Measurements from ENCODE around the gene CCT6A.
"Not testable (repeated sequence)": the region's sequence is repeated elsewhere in the genome, so short reads cannot be mapped to it uniquely, and the experiment has no call there.

The CCT6A gene

DNA sequence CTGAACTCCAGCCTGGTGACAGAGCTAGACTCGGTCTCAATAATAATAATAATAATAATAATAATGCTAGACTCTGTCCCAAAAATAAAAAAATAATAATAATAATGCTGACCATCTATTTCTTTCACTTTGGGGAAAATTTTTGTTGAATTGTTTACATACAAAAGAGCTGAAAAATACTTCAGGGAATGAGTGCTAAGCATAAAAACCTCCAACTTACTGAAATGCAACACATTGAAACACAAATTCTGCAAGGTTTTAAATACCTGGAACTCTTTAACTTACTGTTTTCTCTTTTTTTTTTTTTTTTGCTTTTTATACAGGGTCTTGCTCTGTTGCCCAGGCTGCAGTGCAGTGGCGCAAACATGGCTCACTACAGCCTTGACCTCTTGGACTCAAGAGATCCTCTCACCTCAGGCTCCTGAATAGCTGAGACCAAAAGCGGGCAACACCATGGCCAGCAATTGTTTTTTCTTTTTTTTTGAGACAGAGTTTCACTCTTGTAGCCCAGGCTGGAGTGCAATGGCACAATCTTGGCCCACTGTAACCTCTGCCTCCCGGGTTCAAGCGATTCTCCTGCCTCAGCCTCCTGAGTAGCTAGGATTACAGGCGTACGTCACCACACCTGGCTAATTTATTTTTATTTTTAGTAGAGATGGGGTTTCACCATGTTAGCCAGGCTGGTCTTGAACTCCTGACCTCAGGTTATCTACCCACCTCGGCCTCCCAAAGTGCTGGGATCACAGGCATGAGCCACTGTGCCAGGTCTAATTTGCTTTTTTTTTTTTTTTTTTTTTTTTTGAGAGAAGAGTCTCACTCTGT, 46.8 kb downstream of the CCT6A start:
- not testable (repeated sequence) for DNase-seq (ENCODE audit: low read depth in 2 of 2)

DNA sequence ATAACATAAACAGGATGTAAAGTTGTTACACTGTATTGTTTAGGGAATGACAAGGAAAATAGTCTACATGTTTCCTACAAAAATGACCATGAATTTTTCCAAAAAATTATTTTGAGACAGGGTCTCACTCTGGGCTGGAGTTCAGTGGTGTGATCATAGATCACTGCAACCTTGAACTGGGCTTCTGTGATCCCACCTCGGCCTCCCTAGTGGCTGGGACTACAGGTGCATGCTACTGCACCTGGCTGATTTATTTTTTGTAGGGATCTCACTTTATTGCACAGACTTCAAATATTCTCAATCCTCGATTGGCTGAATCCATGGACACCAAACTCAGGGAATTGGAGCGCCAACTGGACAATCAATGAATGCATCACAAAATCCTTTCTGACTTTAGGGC, 48.1 kb downstream of the CCT6A start:
- DNase-seq (ENCODE audit: low read depth in 2 of 2) = no peak

DNA sequence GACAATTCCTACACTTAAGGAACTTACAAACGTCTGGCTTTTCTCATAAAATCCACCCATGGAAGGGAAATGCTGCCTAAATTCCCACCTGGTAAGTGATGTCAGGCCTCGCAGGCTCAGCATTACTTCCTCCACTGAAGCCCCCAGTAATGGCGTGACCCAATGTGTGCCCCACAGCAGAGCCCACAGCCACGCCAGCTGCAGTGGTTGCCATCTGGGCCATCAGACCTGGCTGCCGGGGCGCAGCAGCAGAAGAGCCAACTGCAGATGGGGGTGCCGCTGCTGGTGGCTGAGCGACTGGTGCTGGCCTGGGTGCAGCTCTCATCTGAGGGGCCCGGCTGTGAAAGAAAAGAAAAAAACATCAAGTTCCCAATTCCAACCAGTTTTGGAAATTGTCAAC, 52.6 kb downstream of the CCT6A start:
- not testable (repeated sequence) for DNase-seq (ENCODE audit: low read depth in 2 of 2)

DNA sequence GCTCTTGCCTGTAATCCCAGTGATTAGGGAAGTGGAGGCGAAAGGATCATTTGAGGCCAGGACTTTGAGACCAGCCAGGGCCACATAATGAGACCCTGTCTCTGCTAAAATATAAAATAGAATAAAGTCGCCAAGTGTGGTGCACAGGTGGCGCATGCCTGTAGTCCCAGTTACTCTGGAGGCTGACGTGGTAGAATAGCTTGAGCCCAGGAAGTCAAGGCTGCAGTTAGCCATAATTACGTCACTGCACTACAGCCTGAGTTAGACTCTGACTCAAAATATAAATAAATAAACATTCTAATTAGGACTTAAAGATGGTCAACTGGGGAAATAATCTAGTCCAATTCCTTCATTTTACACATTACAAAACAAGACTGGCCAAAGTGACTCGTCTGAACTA, 53.9 kb downstream of the CCT6A start:
- peak in 1 of 2 donors; percentile 15 for DNase-seq (ENCODE audit: low read depth in 2 of 2)

DNA sequence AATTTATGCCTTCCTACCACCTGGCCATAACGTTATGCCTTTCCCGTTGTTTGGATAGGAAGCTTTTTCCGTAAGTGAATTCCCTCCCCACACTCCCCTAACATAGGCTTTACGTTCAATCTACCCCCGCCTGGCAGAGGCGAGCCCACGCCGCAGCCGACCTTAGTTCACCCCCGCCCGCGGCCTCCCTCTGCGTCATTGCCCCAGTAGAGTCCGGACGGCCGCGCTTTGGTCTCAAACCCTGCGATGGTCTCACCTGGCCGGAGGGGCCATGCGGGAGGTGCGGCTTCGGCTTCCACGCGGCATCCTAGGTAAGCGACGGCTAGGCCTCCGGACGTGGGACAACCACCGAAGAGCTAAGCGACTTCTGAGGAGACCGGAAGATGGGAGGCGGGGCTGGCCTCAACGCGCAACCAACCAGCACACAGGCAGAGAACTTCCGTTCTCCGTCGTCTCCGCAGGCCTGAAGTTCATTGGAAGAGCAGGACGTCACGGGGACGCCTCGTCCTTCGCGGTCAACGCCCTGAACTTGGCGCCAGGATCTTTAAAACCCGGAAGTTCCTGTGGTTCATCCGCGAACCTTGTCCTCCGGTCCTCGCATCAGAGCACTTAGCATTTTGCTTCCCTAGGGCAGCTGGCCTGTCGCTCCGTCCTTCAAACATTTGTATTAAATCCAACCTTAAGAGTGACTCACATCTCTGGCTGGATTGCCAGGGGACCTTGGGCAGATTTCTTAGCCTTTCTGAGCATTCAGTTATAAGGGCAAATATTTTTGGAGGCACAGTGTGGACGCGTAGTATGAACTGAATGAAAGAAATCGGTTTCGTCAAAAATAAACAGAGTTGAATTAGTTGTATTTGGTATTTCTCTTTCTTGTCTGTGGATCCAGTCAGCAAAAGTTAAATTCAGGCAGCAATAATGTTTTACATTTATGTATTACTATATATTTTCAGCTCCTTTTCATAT, 54.8 kb downstream of the CCT6A start, which contains the start of gene CHCHD2:
CHCHD2 (minus strand) TSS at position 369 of the 966 bp plus-strand sequence; CDS start at position 306, 63 bp downstream.
- peak; percentile 79 to 92 for DNase-seq (ENCODE audit: low read depth in 2 of 2)

DNA sequence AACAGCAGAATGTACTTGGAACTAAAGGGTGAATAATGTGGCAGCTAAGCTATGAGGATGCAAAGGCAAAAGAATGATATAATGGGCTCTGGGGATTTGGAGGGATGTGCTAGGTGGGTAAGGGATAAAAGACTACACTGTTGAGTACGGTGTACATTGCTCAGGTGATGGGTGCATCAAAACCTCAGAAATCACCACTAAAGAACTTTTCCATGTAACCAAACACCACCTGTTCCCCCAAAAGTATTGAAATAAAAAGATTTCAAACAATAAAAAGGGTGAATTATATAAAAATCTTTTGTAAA, 56.3 kb downstream of the CCT6A start:
- DNase-seq (ENCODE audit: low read depth in 2 of 2) = no peak

DNA sequence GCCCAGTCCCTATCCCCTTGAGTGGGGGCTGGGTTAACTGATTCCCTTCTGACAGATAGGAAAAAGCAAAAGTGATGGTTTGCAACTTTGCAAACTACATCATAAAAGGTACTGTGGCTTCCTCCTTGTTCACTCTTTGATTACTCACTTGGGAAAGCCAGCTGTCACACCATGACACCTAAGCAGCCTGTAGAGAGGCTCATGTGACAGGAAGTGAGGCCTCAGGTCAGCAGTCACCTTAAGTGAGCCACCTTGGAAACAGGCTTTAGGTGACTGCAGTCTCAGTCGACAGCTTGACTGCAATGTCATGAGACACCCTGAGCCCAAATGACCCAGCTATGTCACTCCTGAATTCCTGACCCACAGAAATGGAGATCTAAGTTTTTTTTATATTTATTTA, 59.0 kb downstream of the CCT6A start:
- no peak for DNase-seq (ENCODE audit: low read depth in 2 of 2)

DNA sequence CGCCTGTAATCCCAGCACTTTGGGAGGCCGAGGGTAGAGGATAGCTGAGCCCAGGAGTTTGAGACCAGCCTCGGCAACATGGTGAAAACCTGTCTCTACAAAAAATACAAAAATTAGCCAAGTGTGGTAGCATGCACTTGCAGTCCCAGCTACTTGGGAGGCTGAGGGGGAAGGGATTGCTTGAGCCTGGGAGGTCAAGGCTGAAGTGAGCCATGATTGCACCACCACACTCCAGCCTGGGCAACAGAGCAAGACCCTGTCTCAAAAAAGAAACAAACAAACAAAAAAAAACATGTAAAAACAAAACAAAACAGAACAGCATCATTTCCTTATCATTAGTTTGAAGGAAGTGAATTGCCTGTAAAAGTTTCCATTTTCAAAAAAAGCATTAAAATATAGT, 60.7 kb downstream of the CCT6A start:
- not testable (repeated sequence) for DNase-seq (ENCODE audit: low read depth in 2 of 2)
